ENCODE measurements around the gene ZNF415. TPM values are rescaled to one million over a fixed set of nuclear protein-coding genes. Genes with fewer than 3 reads are reported as not detected.

Gene ZNF415
- total and polyA plus RNA-seq, 9 of the 15 experiments (the other 6 are each of a cell fraction or from before 2014, with no cell fraction given) = 0.06 to 0.82 (median 0.14) TPM; not detected in 2

- Histone ChIP-seq H3K27me3 (ENCODE audit: control insufficient read depth in 2 of 2, insufficient read depth in 2 of 2, low read length in 2 of 2) (no peaks in the 10 kb centered on the region), H3K9ac (ENCODE audit: insufficient read depth in 1 of 2, low read depth in 2 of 2, low read length in 2 of 2) (peak overlapping the region; percentile 78 to 93), H3K9me1 (ENCODE audit: control insufficient read depth, insufficient read depth, low read length) (no peaks in the 10 kb centered on the region), H3K4me1 (replicated peaks in 1 of 2; ENCODE audit: control insufficient read depth in 2 of 2, insufficient read depth in 2 of 2, low read length in 2 of 2) (peaks cover 13 to 14% of the 10 kb centered on the region in 2 experiments; a peak in 3 of 5 replicates), H3K27ac (ENCODE audit: extremely low read depth, low read depth, low read length) (peak overlapping the region; percentile 68), H3K4me3 (peak overlapping the region; percentile 66), H3K9me3 (replicated peaks; ENCODE audit: control insufficient read depth, insufficient read depth, low read depth, low read length) (peaks cover 7% of the 10 kb centered on the region), H4K20me1 (replicated peaks; ENCODE audit: control insufficient read depth, insufficient read depth, low read length) (no peaks in the 10 kb centered on the region), H3K79me2 (ENCODE audit: control insufficient read depth, insufficient read depth, low read length) (peaks cover 29% of the 10 kb centered on the region), H3K36me3 (ENCODE audit: control insufficient read depth, insufficient read depth, low read length) (peaks cover 30% of the 10 kb centered on the region; the same call in 2 of the 3 replicates), H2AFZ (ENCODE audit: low read depth, low read length) (peak overlapping the region; percentile 73), H3K4me2 (ENCODE audit: insufficient read depth, low read length) (peak overlapping the region; percentile 79)
- peak; percentile 58 for ATAC-seq
- FAIRE-seq = no peak
- in situ Hi-C loops (cut with MboI) = no loop called here
- no TSS peak for BruUV-seq (replicated peaks)
- under 1% methylated on average over 23 of the region's 41 CpGs for WGBS (ENCODE audit: insufficient coverage, low coverage, missing lambda C conversion rate)
- ChIA-PET POLR2A (interaction anchor here (0.7 to 1.0 kb wide), 2 partner anchors 79 to 466 kb away, joined by 3 read pairs; no protein-coding TSS in a partner anchor), CTCF (ENCODE audit: low intra/inter-chr PET ratio) (interaction anchor here (0.6 kb wide), 1 partner anchor 242 kb away, joined by 5 read pairs; no protein-coding TSS in a partner anchor)
- intact Hi-C loops (cut with micrococcal nuclease) = no loop called here
- peak; percentile 21 to 51 (median 40) for DNase-seq (ENCODE audit: extremely low read depth in 1 of 4, low spot score in 3 of 4)
- TF ChIP-seq GABPA (tag; conservative IDR thresholded peaks at IDR 0.05; ENCODE audit: low read depth) (0 out of 2 replicates have a peak, but pooled peaks have one; percentile 38), E2F3 (CRISPR knock-in tag; IDR thresholded peaks at IDR 0.05) (peak; percentile 57; the same call in 1 of the 2 replicates), PHF8 (IDR thresholded peaks at IDR 0.05; ENCODE audit: borderline replicate concordance, low read length) (peak; percentile 33; the same call in 1 of the 2 replicates), MAZ (CRISPR knock-in tag; conservative IDR thresholded peaks at IDR 0.05 in 1 of 2, IDR thresholded peaks at IDR 0.05 in 1 of 2) (0 out of 4 replicates have a peak, but pooled peaks of 1 of the 2 experiments have one; percentile 16), MNT (conservative IDR thresholded peaks at IDR 0.05) (0 out of 4 replicates have a peak, but pooled peaks of 1 of the 2 experiments have one; percentile 17), RBFOX2 (IDR thresholded peaks at IDR 0.05; ENCODE audit: low read depth, low read length) (peak; percentile 63; the same call in 1 of the 2 replicates), TFAP4 (CRISPR knock-in tag; IDR thresholded peaks at IDR 0.05; ENCODE audit: borderline replicate concordance) (0 out of 2 replicates have a peak, but pooled peaks have one; percentile 41), POLR2G (IDR thresholded peaks at IDR 0.05; ENCODE audit: low read depth, low read length) (peak; percentile 63), ZNF696 (CRISPR knock-in tag; conservative IDR thresholded peaks at IDR 0.05) (no peak), ZNF384 (IDR thresholded peaks at IDR 0.05; ENCODE audit: low read depth, low read length) (no peak), E2F6 (IDR thresholded peaks at IDR 0.05; ENCODE audit: borderline replicate concordance in 1 of 2, extremely low read depth in 1 of 2, insufficient read depth in 1 of 2, insufficient read length in 1 of 2, low read depth in 1 of 2, low read length in 1 of 2, poor library complexity in 1 of 2, severe bottlenecking in 1 of 2) (peak; percentile 71 to 95), SPI1 (IDR thresholded peaks at IDR 0.05; ENCODE audit: borderline replicate concordance, low read depth, low read length) (no peak), ZBTB7A (IDR thresholded peaks at IDR 0.05; ENCODE audit: borderline replicate concordance, control insufficient read depth, low read depth, low read length) (no peak)
These were observed 25.5 kb upstream of the ZNF415 start for GRCh38 chr19:53158119-53158656.

All from K562 (cell line).